Inflammatory macrophage treated with lipopolysaccharide for 4 hours (primary cell): ENCODE data around the gene KLK11.

Experiments used
- DNase-seq: peaks from one replicate; pipeline ENCODE4 v3.0.0-alpha.2; 2020

Gene KLK11

DNA sequence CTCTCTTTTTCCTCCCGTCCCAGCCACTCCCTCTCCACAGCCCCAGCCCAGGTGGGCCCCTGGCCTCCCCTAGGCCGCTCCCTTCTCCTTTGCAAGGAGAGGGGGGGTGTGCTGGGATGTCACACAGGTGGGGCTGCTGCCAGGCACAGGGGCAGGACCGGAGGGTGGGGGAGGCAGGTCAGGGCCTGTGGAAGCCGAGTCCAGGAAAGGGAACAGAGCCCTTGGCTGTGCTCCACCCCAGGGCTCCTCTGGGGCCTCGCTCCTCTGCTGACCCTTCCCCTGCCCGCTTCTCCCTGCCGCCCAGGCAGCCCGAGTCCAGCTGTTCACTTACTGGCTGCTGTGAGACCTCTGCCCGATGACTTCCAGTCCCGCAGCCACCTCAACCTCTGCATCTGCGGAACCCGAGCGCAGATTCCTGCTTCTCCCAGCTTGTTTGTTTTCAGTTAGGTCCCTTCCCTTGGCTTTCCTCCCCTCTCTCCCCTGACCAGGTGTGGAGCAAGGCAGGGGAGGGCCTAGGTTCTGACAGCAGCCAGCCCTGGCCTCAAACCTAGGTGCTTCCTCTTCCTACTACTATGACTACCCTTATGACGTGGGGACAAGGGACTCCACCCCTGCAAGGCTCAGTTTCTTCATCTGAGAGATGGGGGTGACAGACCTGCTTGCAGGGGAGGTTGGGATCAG, 850 bp upstream of the KLK11 start:
- DNase-seq = no peak

DNA sequence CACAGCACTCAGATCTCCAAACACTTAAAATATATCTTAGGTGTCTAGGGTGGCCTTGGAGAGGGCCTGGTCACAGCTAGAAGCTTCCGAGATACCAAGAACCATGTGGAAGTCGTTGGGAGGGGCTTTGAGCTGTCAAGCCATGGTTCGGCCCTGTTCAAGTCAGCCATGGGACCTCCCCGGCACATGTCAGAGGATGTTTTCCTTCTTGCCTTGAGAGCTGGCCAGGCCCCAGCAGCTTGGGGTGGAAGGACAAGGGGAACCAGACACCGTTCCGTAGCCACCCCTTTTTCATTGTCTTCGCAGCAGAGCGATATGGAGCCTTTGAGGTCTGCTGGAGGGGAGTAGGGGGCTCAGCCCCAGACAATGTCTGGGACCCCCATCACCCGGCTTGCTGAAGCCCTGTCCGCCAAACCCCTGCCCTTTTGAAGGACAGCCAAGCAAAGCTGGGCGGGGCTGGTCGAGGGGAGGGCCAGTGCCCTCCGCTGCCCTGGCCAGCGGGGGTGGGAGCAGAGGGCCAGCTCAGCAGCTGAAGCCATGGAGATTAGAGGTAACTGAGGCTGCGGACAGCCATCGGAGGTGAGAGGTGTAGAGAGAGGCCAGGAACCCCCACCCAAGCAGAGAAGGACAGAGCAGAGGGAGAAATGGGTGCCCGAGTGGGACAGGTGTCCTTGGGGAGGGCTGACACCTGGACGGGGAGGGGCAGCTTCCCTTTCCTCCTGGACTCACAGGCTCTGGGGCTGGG, 435 bp downstream of the KLK11 start:
- no peak for DNase-seq

DNA sequence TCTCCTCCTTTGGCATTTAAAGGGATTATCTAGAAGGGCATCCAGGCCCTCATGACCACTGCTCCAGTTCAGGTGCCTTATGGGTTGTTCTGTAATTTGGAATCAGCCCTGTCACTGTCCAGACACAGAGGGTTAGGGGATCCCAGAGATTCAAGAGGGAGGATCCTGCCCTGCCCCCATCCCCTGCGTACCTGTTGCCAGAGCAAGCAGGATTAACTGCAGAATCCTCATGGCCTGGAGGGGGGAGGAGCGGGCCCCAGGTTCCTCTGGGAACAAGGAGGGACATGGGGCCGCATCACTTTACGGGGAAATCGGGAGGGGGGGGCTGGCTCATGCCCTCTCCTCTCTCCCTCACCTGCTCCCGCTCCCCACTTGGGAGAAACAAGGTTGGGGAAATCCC, 1.0 kb downstream of the KLK11 start:
- DNase-seq = no peak

DNA sequence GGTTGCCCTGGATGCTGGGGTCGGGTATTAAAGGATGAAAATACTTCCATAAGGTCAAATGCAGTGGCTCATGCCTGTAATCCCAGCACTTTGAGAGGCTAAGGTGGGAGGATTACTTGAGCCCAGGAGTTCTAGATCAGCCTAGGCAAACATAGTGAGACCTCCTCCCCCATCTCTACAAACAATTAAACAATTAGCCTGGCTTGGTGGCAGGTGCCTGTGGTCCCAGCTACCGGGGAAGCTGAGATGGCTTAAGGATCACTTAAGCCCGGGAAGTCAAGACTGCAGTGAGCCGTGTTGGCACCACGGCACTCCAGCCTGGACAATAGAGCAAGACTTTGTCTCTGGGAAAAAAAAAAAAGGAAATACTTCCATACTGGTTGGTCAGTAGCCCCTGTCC, 1.5 kb downstream of the KLK11 start:
- DNase-seq = no peak

DNA sequence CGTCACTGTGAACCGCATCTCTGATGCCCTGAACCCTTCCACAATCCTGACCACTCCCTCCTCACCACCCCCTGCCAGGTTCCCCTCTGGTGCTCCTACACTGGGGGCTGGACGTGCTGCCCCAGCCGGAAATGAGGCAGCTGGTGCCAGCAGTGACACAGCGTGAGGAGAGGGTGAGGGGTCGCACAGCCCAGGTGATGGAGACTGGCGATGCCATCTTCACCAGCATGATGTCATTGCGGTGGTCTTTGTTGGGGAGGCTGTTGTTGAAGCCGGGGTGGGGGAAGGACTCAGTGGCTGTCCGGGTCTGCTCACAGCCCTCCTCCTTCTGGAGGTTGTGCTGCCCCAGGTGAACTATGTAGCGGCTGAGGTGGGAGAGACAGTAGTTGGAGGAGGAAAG, 2.5 kb downstream of the KLK11 start:
- DNase-seq = no peak

DNA sequence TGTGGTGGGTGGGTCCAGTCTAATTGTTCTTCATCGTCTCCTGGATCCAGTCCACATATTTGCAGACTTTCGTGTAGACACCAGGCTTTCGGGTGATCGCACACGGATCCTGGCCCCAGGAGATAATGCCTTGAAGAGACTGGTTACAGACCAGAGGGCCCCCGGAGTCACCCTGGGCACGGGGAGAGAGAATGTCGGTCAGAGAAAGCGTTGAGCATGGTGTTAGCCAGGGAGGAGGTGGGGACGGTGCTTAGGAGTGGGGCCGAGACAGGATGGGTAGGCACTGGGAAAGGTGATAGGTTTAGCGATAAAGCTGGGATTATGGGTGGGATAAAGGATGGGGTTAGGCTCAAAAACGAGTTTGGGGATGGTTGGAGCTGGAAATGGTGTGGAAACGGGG, 3.9 kb downstream of the KLK11 start:
- DNase-seq = no peak

DNA sequence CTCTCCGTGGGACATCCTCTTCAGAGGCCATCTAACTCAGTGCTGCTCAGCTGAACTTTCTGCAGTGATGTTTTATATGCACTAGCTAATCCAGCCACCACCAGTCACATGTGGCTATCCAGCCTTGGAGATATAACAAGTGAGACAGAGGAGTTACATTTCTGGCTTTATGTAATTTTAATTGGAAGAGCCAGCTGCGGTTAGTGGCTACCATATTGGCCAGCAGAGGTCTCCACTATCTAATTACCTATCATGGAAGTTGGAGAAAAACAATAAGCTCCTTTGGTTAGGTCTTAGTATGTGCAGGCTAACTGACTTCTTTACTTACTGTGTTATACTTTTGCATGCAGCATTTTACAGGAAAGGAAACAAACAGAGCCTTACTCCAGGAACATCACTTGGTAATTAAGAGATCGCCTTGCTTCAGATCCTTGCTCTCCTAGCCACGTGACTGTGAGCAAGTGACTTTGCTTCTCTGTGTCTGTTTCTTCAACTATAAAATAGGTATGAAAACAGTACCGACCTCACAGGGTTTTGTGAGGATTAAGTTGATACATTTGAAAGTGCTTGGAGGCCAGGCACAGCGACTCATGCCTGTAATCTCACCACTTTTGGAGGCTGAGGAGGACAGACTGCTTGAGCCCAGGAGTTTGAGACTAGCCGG, 5.3 kb downstream of the KLK11 start:
- DNase-seq = peak; percentile 54

DNA sequence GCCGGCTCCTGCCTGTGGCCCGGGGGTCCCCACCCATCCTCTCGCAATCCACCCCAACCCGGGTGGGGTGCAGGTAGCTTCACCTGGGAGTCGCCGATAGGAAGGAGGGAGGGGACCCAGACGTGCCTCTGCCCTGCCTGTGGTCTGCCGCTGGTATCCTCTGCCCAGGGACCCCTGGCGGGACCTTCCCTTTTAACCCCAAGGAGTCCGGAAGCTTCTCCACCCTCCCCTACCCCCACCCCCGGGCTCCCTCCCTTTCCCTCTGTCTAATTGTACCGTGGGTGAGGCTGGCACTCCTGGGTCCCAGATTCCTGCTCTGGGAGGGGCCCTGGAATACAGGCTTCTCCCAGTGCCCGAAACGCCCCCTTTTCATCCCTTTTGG, 6.9 kb downstream of the KLK11 start, which contains the start of gene KLK10:
KLK10 (minus strand) TSS at position 166 of the 382 bp plus-strand sequence. CDS start 579 bp downstream, outside the sequence.
- DNase-seq = no peak

DNA sequence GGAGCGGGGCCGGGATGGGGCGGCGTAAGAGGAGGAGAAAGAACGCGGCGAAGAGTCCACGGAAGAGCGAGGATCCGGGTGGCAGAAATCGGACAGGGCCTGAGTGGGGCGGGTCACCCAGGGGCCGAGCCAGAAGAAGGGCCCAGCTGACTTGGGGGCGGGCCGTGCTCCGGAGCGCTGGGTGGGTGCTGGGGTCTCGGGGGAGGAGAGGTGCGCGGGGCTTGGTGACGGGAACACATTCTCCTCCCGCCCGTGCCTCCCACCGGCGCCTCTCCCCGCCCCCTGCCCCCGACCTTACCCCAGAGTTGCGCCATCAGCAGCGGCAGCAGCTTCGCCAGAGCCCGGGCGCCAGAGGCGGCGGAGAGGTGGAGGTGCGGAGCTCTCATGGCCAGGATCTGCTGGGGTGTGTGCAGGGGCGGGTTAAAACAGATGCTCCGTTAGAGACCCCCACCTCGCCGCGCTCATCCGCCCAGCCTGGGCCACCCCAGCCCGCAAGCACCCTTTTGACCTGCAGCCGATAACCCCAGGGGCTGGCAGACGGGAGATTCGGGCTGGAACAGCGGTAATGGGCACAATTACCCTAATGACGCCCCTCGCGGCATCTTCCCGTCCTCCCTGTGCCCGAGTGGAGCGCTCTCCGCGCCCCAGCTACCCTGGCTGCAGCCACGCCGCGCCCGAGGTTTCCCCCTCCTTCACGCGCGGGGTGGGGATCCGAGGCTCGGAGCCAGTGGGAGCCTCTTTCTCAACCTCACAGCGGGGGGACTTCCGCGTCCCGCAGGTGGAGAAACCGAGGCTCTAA, 7.5 kb downstream of the KLK11 start:
- peak; percentile 4 for DNase-seq

DNA sequence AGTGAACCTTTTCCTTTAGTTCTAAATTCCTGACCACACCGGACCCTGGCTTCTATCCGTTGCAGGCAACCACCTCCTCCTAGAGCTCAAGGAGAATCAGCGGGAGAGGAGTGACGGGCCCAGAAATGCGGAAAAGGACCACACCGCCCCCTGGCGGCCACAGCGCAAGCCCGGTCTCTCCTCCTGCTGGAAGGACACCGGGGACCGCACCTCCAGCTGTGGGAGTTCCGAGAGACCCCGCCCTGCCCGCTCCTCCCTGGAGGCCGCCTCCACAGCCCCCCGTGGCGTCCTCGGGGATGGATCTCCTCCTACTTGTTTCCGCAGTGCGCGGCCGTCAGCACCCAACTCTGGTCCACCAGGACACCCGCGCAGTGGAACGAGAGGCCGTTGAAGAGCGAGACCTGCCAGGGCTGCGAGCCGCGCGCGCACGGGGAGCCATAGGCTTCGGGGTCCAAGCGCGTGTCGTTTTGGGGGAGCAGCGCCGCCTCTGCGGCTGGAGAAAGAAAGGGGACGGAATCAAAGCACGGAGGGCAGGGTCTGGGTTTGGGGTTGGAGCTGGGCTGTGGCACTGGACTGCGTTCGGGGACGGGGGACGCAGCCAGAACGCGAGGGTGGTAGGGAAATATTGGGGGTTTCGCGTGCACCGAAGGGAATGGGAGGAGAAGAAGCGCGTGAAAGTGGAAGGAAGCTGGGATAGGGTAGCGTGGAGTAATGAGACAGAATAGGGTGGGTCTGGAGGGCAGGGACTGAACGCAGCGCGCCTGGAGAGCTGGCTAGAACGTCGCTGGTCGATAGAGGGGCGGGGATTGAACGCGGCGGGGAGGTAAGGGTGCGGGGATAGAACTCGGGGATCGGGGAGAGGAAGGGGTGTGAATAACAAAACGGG, 9.4 kb downstream of the KLK11 start:
- peak; percentile 54 for DNase-seq

DNA sequence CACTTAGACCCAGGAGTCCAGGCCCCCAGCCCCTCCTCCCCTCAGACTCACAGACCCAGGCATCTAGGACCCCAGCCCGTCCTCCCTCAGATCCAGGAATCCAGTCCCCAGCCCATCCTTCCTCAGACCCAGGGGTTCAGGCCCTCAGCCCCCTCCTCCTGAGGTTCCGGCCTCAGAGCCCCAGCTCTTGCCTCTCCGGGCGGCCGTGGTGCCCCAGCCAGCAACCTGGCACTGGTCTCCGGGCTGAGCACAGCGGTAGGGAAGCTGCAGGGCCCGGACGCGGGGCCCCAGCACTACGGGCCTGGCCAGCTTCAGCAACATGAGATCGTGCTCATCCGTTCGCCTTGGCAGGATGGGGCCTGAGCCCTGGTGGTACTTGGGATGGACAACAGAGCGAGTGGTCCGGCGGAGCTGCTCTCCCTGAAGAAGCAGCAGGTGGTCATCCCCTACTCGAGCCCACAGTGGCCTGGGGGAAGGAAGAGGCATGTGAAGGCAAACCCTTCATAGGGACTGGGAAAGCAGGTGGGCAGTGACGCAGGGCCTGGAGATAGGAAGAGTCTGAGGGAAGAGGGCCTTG, 10.6 kb downstream of the KLK11 start:
- DNase-seq = no peak

DNA sequence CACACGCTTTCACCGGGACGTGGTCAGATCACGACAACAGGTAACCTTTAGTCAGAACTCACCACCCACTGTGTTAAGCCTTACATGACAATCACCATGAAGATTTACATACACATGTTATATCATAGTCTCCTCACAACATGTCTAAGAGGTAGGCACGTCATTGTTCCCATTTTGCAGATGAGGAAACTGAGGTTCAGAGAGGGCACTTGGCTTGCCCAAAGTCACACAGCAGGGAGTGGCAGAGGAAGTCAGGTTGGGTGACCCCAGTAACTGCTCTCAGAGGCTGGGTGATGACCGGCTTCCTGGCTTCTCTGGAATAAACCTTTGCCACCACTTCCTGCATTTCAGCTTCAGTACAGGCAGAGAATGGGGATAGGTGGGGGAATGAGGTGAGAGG, 12.2 kb downstream of the KLK11 start:
- no peak for DNase-seq

DNA sequence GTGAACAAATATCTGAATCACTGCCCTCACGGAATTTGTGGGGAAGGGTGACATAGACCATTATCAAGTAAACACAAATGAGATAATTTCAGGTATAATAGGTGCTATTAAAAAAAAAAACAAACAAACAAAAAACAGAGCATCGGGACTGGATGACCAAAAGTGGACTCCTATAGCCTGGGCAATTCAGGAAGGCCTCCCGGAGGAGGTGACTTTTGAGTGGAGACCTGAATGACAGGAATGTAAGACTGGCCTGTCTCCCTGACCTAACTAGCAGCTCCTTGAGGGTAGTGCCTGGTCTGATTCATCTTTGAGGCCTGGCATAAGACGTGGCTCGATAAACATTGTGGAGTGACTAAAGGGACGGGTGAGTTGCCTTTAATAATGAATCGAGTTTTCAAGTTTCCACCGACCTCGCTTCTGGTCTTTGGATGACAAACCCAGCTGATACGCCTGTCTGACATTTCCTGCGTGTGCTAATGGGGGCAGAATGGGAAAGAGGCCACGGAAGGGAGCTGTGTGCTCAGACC, 13.7 kb downstream of the KLK11 start:
- DNase-seq = no peak

DNA sequence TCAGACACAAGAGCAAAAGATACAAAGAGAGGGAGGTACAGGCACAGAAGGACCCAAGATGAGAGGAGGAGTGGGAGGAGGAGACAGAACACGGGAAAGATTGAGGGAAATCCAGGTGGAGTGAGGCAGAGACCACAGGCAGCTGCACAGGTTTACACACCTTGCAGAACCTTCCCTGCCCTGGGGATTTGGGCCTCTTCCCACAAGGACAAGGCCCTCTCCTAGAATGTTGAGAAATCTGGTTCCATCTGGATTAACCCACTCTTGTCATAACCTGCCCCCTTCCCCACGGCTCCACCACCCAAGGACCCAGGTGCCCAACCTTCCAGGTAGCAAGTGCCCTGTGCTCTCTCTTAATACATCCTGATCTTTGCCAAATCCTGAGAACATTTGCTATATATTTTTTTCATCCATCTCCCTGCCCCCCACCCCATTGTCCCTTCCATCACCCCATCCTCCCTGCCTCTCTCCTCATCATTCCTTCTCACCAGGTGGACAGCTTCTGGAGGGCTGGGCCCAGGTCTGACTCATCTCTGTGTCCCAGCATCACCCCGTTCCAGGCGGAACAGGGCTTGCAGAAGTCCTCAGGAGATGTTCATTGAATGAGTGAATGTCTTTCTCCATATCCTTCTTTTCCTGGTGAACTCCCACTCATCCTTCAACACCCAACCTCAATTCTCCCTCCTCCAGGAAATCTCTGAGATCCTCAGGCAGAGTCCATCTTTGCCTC, 16.2 kb downstream of the KLK11 start:
- no peak for DNase-seq

DNA sequence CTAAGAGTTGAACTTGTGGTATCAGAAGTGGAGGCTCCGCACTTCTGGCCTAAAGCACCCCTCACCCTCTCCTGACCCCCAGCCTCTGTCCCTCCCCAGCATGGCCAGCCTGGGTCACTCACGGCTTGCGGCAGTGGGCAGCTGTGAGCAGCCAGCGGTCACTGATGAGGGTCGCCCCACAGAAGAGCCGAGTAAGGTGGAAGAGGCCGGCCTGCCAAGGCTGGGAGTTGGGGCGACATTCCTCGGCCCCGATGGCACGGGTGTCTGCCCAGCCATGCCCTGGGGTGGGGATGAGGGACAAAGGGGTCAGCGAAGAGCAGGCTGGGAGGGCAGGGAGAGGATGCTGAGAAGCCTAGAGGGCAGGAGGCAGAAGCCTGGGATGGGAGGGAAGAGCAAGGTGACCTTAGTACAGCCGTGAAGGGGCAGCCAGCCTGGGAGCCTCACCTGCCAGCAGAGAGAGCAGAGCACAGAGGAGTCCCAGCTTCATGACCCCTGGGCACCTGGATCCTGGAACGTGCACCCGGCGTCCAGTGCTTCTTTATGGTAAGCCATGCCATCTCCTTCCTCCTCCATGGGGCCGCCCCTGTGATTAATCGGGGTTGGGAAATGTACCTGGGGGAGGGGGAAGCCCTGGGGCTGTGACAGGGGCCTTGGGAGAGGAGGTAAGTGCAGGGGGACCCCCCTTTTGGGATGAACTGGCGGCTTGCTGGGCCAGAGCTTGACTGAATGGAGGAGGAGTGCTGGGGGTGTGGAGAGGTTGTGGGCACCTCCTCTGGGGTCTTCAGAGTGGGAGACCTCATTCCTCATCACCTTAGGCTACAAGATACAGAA, 17.1 kb downstream of the KLK11 start:
- DNase-seq = no peak

DNA sequence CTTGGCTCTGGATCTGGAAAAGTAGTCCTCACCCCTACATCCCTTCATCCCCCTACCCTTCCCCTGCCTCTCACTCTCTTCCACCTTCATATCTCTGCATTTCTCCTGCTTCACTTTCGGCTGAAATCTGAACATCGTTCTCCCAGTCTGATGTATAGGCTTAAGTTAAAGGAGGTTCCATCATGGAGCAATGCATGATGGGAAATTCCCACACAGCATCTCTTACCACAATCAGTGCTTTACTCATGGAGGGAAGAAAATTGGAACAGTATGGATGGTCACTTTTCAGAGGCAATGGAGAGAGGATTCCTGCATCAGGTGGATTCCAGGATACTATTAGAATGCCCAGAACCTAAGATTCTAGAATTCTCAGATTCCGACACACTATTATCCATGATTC, 18.9 kb downstream of the KLK11 start:
- no peak for DNase-seq

DNA sequence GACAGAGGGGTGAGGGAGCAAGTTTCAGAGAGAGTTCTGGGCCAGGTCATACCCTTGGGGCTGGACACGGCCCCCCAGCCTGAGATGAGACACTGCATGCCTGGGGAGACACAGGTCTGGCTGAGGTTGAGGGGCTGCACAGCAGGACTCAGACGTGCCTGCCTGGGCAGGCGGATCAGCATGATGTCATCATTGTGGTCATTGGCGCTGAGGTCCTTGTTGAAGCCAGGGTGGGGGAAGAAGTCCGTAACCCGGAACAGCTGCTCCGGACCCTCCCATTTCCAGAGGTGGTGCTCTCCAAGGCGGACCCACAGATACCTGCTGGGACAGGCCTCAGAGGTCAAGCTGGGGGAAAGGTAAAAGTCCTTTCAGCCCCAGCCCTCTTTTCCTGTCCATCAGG, 20.0 kb downstream of the KLK11 start:
- DNase-seq = no peak

DNA sequence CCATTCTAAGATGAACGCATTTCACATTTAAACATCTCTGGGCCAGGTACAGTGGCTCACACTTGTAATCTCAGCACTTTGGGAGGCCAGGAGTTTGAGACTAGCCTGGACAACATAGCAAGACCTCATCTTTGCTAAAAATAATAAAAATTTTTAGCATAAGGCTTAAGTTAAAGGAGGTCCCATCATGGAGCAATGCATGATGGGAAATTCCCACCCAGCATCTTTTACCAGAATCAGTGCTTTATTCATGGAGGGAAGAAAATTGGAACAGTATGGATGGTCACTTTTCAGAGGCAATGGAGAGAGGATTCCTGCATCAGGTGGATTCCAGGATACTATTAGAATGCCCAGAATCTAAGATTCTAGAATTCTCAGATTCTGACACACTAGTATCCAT, 21.2 kb downstream of the KLK11 start:
- DNase-seq = no peak

DNA sequence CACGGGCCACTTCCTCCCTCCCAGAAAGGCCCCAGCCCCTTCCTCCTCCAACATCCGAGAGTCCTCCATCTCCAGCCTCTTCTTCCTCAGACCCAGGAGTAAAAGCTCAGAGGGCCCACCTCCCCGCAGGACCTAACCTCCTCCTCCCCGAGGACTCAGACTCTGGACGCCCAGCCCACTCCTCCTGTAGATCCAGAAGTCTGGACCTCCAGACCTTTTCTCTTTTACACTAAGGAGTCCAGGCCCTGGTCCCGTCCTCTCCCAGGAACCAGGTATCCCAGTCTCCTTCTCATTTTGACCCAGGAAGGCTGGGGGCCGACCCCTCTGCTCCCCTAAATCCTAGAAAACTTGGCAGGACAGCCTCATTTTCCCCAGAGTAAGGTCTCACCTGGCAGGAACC, 23.1 kb downstream of the KLK11 start:
- no peak for DNase-seq
